Occipital lobe (tissue), 2 donors: ENCODE results near the gene PIN1. TPM values are rescaled to one million over a fixed set of nuclear protein-coding genes. Genes with fewer than 3 reads are reported as not detected.

Experiments
- DNase-seq: peaks from one replicate; lab custom pipeline; 2025; lab: John Stamatoyannopoulos, UW
- total RNA-seq: library from RNA; depleted of rRNA; stranded (reverse); fragments of >200 nt; gene quantifications from one replicate; pipeline ENCODE4 v1.2.3, GENCODE V29; 2014

Gene PIN1
- total RNA-seq, 1 donor from 2014 or later = 65.4 TPM

DNA sequence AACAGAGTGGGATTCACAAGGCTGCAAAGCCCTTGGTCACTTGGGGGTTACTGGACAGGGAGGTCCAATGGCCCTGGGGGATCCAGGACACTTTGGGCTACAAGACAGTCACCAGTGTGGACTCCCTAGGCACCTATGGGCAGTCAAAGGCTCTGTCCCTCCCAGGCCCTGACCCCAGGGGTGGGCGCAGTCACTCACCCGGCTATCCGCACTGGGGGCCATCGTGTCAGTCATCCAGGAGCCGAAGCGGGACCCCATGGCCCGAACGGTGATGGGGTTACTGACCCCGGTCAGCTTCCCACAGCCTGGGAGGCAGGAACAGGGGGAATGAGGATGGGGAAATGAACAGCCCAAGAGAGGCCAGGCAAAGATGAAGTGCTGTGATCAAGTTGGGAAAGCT is 21.5 kb downstream of the PIN1 start:
- no peak for DNase-seq

- no peak for DNase-seq
Measured at GRCh38 chr19:9857076-9857721, 22.1 kb downstream of the PIN1 start.

DNA sequence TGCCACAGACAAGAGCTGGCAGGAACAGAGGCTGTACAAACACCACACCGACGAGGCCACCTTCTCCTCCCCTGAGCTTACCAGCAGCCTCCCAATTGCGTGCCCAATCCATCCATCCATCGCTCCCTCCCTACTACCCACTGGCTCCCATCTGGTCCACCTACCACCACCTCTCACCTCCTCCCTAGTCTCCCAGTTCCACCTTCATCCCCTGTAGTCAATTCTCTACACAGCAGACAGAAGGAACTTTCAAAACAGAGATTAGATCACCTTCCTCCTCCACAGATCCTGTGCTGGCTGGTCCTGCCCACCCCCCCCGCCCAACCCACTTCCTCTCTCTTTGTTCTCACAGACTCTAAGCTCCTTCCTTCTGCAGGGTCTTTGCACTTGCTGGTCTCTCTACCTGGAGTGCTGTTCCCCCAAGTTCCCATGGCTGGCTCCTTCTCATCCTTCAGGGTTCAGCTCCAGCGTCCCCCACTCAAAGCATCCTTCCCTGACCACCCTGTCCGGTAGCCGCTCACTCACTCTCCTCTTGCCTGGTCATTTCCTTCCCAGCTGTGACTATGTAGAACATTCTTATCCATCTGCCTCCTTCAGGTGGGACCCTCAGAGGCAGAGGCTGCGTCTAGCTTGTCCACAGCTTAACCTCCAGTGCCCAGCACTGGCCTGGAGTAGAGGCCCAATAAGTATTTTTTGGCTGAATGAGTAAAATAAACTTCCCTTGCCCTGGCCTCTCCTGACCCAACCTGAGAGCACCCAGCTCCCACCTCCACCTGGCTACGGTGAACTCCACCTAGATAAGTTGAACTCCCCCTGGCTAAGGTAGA is 23.0 kb downstream of the PIN1 start:
- DNase-seq = no peak

DNA sequence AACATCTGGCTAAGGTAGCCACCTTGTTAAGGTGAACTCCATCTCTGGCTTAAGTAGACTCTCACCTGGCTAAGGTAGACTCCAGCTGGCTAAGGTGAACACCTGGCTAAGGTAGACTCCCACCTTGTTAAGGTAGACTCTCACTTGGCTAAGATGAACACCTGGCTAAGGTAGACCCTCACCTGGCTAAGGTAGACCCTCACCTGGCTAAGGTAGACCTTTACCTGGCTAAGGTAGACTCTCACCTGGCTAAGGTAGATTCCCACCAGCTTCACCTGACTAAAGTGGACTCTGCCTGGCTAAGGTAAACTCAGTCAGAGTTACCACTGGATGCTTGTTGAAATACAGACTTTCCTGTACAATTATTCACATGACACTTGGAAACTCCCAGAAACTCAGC is 23.6 kb downstream of the PIN1 start:
- DNase-seq = no peak

- DNase-seq = no peak
Measured at GRCh38 chr19:9860407-9860806, 25.3 kb downstream of the PIN1 start.

- DNase-seq = no peak
Measured at GRCh38 chr19:9861503-9861902, 26.4 kb downstream of the PIN1 start.

DNA sequence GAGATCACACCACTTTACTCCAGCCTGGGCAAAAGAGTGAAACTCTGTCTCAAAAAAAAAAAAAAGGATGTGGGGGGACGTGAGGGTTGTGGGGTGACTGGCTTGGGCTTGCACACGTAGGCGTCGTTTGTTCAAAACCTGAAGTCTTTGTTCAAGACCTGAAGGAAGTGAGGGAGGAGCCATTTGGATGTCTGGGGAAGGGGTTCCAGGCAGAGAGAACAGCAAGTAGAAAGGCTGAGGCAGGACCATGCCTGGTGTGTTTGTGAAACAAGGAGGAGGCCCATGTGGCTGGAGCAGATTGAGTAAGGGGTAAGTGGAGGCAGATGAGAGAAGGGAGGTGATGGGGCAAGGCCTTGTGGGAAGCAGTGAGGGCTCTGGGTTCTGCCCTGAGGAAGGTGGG is 27.8 kb downstream of the PIN1 start:
- DNase-seq = no peak

- no peak for DNase-seq
Measured at GRCh38 chr19:9863759-9864158, 28.6 kb downstream of the PIN1 start.

GRCh38 chr19:9865732-9866501 is 30.8 kb downstream of the PIN1 start:
- peak; percentile 29 for DNase-seq

- peak; percentile 10 for DNase-seq
Measured at GRCh38 chr19:9868983-9869617, 34.0 kb downstream of the PIN1 start.

- DNase-seq = no peak
Measured at GRCh38 chr19:9871626-9872338, 36.7 kb downstream of the PIN1 start.

- DNase-seq = no peak
Measured at GRCh38 chr19:9872618-9873242, 37.6 kb downstream of the PIN1 start.

GRCh38 chr19:9875031-9875627 is 40.0 kb downstream of the PIN1 start:
- no peak for DNase-seq

GRCh38 chr19:9875796-9876195 is 40.7 kb downstream of the PIN1 start:
- no peak for DNase-seq

DNA sequence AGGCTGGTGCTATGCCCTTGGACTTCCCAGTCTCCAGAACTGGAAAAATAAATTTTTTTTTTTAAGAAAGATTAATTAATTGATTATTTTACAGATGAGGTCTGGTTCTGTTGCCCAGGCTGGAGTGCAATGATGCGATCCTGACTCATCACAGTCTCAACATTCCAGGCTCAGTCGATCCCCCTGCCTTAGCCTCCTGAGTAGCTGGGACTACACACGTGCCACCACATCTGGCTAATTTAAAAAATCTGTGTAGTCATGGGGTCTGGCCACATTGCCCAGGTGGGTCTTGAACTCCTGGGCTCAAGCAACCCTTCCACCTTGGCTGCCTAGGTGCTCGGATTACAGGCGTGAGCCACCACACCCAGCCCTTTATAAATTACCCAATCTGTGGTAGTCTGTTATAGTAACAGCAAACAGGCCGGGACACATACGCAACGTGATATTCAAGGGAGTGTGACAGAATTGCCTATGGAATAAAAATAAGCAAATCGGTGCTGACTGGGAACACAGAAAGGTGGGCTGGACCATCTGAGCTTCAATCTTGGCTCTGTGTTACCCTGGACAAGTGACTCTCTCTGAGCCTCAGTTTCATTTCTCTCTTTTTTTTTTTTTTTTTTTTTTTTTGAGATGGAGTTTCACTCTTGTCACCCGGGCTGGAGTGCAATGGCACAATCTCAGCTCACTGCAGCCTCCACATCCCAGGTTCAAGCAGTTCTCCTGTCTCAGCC is 42.8 kb downstream of the PIN1 start:
- no peak for DNase-seq

GRCh38 chr19:9878511-9879196 is 43.5 kb downstream of the PIN1 start:
- DNase-seq = no peak

- no peak for DNase-seq
Measured at GRCh38 chr19:9881720-9882119, 46.6 kb downstream of the PIN1 start.

GRCh38 chr19:9883231-9883758 is 48.2 kb downstream of the PIN1 start:
- DNase-seq = peak; percentile 35

DNA sequence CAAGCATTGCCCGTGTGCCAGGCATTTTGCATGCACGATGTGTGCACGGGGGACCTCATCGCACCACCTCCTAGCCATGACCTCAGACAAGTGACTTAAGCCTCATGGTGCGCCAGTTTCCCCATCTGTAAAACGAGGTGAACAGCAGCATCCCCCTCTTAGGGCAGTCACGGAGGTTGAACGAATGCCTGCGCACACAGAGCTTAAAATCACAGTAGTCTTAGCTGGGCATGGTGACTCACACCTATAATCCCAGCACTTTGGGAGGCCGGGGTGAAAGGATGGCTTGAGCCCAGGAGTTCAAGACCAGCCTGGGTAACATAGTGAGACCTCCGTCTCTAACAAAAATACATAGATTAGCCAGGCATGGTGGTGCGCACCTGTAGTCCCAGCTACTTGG is 48.6 kb downstream of the PIN1 start:
- DNase-seq = no peak
